Right lobe of liver (tissue), 4 donors: Measurements from ENCODE around the gene GMDS.

ENCODE experiments used
- CTCF ChIP-seq, 4 donors: fragments of 200-600 bp in 3 of 4; fragments of 450-650 bp in 1 of 4; IDR thresholded peaks; one replicate each; pipeline versions ENCODE4 v1.5.1 to v1.8.0; 2016 to 2022; ENCODE audit warnings: antibody characterized with exemption in 4 of 4, mild to moderate bottlenecking in 2 of 4
- POLR2A ChIP-seq: fragments of 450-650 bp; IDR thresholded peaks from one replicate; pipeline ENCODE4 v1.6.1; 2017; ENCODE audit warnings: antibody characterized with exemption, mild to moderate bottlenecking
- donor health status: DM: no; HTN: no; CAD: no.
- donor health status: DM: no; HTN: no; CAD: no.
- donor health status: DM: no; HTN: yes; CAD: no.

- TF ChIP-seq POLR2A, result no peak
- TF ChIP-seq CTCF (IDR thresholded peaks at IDR 0.05), result no peak
Measured at GRCh38 chr6:2077826-2078225, 167.6 kb downstream of the GMDS start.
